ENCODE data around the gene LITAF. TPM values are rescaled to one million over a fixed set of nuclear protein-coding genes. Genes with fewer than 3 reads are reported as not detected.

LITAF gene
- total RNA-seq, 6 donors from 2014 or later = 65.8 to 281 (median 113) TPM

DNA sequence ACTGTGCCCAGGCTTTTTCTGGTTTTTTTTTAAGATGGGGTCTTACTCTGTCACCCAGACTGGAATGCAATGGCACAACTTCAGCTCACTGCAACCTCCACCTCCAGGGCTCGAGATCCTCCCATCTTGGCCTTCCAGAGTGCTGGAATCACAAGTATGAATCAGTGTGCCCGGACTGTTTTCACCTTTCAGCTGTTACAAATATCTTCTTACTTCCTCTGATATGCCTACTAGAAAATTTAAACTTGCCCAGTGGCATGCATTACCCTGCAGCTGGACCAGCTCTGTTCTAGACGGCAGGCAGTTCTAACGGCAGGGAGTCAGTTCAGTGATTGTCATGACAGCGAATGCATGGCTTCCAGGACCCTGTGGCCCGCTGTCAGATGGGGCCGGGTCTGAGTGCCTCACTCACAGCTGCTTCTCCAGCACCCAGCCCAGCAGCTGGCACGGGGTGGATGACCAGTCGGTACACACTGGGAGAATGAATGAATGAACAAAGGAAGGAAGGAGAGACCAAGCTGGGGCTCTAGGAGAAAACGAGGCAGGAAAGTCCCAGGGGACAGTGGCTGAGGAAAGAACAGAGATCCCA lies 28.0 kb upstream of the LITAF start:
- peaks cover 21 to 38% (median 29%) of the 10 kb centered on the region in 4 donors for H3K4me1 ChIP-seq
- DNase-seq = no peak
- TF ChIP-seq POLR2A (IDR thresholded peaks at IDR 0.05) (no peak), EP300 (IDR thresholded peaks at IDR 0.05) (no peak), POLR2AphosphoS5 (IDR thresholded peaks at IDR 0.05) (no peak)
- TF ChIP-seq, protein P1, sequence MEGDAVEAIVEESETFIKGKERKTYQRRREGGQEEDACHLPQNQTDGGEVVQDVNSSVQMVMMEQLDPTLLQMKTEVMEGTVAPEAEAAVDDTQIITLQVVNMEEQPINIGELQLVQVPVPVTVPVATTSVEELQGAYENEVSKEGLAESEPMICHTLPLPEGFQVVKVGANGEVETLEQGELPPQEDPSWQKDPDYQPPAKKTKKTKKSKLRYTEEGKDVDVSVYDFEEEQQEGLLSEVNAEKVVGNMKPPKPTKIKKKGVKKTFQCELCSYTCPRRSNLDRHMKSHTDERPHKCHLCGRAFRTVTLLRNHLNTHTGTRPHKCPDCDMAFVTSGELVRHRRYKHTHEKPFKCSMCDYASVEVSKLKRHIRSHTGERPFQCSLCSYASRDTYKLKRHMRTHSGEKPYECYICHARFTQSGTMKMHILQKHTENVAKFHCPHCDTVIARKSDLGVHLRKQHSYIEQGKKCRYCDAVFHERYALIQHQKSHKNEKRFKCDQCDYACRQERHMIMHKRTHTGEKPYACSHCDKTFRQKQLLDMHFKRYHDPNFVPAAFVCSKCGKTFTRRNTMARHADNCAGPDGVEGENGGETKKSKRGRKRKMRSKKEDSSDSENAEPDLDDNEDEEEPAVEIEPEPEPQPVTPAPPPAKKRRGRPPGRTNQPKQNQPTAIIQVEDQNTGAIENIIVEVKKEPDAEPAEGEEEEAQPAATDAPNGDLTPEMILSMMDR (IDR thresholded peaks at IDR 0.05) = no peak
- no peaks in the 10 kb centered on the region for H3K9me3 ChIP-seq
- no peaks in the 10 kb centered on the region for H3K27me3 ChIP-seq
- H3K36me3 ChIP-seq = no peaks in the 10 kb centered on the region
- H3K4me3 ChIP-seq = no peak overlapping the region
- H3K27ac ChIP-seq = peak overlapping the region; percentile 24 to 87 (median 84)
- WGBS, 2 donors = 65 to 70% methylated on average over 10 of the region's 10 CpGs
- ATAC-seq (ENCODE audit: low FRiP score in 2 of 2) = no peak

DNA sequence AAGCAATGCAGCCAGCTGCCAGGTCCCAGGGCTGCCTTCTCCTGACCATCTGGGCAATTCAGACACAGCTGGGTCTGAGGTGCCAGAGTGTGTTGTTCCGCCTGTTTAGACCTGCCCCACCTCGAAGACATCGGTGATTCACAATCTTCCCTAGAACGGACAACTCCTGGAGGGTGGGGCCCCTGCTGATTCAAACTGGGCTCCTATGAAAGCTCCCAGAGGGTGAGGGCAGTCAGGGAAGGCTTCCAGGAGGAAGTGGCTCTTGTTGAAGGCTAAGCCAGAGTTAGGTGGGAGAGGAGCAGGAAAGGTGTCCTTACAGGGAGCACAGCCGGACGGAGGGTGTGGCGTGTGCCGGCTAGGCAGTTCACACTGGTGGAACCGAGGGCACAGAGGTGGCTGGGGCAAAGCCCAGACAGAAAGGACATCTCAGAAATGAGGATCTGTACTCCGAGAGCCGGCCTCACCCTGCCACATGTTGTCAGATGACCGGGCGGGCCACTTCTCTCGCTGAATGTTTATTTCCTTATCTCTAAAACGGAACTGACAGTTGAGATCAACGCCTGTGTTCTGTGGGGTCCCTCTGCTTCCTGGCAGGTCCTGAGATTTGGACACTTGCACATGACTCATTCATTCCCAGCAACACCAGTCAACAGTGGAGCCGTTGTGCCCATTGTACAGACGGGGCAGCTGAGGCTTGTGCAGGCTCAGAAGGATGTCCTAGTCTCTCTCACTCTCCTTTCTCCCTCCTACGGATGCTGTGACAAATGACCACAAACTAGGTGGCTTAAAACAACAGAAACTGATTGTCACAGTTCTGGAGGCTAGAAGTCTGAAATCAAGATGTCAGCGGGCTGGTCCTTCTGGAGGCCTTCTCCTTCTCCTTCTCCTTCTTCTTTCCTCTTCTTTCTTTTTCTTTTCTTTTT lies 26.9 kb upstream of the LITAF start:
- ATAC-seq (ENCODE audit: low FRiP score in 2 of 2) = peak; percentile 78 to 81
- 29 to 39% methylated on average over 20 of the region's 20 CpGs for WGBS, 2 donors
- Histone ChIP-seq H3K9me3 (no peaks in the 10 kb centered on the region), H3K36me3 (no peaks in the 10 kb centered on the region), H3K27me3 (no peaks in the 10 kb centered on the region), H3K4me3 (no peak overlapping the region), H3K27ac (peak overlapping the region; percentile 80 to 87 (median 84)), H3K4me1 (peaks cover 25 to 35% (median 33%) of the 10 kb centered on the region in 4 donors)
- peak in 1 of 2 donors; percentile 89 for DNase-seq
- TF ChIP-seq POLR2AphosphoS5 (IDR thresholded peaks at IDR 0.05) (peak; percentile 78 to 89), POLR2A (IDR thresholded peaks at IDR 0.05) (peak in 1 of 4 donors; percentile 66), EP300 (IDR thresholded peaks at IDR 0.05) (peak in 3 of 4 donors; percentile 38 to 80 (median 57))
- TF ChIP-seq, protein P1 (IDR thresholded peaks at IDR 0.05) = no peak

DNA sequence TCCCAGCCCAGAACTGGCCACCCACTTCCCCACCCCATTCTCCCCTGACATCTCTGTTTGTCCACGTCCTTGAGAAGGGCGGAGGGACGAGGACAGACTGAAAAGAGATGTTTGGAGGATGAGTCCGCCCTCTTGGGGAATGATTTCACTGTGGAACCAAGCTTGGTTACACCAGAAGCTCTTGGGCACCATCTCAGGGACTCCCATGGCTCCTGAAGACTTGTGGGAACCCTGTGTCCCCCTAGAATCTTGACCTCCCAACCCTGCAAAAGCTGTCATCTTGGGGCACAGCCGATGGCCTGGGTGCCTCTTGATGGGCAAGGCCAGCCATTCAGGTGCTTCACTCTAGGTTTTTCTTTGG lies 25.9 kb upstream of the LITAF start:
- TF ChIP-seq, protein P1 (IDR thresholded peaks at IDR 0.05) = no peak
- TF ChIP-seq POLR2A (IDR thresholded peaks at IDR 0.05) = no peak
- TF ChIP-seq EP300 (IDR thresholded peaks at IDR 0.05) = no peak
- no peaks in the 10 kb centered on the region for H3K9me3 ChIP-seq
- peak overlapping the region; percentile 80 to 87 (median 84) for H3K27ac ChIP-seq
- peaks cover 25 to 38% (median 35%) of the 10 kb centered on the region in 4 donors for H3K4me1 ChIP-seq
- DNase-seq (no peak), ATAC-seq (ENCODE audit: low FRiP score in 2 of 2) (no peak)
- H3K27me3 ChIP-seq = no peaks in the 10 kb centered on the region
- WGBS, 2 donors = 79 to 86% methylated on average over 1 to 5 of the region's 5 CpGs
- no peaks in the 10 kb centered on the region for H3K36me3 ChIP-seq
- H3K4me3 ChIP-seq = no peak overlapping the region

DNA sequence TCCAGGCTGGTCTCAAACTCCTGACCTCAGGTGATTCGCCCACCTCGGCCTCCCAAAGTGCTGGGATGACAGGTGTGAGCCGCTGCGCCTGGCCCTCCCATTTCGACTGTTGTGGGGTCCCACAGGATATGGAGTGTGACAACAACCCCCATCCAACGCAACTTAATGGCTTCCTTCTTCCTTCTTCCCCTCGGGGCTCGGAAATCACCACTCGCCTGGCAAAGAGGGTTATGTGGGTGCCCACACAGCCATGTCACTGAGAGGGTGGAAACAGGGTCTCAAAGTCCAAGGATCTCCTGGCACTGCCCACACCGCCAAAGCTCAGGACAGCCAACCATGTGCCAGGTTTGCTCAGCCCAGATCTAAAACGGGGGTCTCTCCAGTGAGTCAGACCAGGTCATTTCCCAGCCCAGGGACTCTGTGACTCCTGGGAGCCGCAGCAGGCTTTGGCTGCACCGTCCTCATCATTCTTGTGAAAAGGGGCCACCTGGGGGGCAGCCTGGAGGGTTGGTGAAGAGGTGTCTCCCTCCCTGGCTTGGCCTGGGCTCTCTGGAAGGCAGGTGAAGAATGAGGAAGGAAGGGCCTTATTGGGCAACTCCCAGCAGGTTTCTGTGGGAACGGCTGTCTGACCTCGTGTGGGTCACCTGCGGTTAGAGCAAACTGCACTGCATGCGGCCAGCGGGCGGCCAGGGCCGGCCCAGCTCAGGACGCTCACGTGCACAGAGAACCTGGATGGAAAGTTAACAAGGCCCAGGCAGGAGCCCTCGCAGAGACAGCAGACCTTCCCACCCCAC lies 25.3 kb upstream of the LITAF start:
- Histone ChIP-seq H3K27me3 (no peaks in the 10 kb centered on the region), H3K4me3 (no peak overlapping the region), H3K9me3 (no peaks in the 10 kb centered on the region), H3K36me3 (no peaks in the 10 kb centered on the region), H3K27ac (peak overlapping the region; percentile 80 to 87 (median 84)), H3K4me1 (peaks cover 25 to 38% (median 35%) of the 10 kb centered on the region in 4 donors)
- TF ChIP-seq EP300 (IDR thresholded peaks at IDR 0.05) = peak in 2 of 4 donors; percentile 30 to 63
- TF ChIP-seq, protein P1 (IDR thresholded peaks at IDR 0.05) = no peak
- peak; percentile 61 to 71 for TF ChIP-seq POLR2AphosphoS5 (IDR thresholded peaks at IDR 0.05)
- peak in 1 of 4 donors; percentile 27 for TF ChIP-seq POLR2A (IDR thresholded peaks at IDR 0.05)
- DNase-seq (peak; percentile 91 to 95), ATAC-seq (ENCODE audit: low FRiP score in 2 of 2) (peak; percentile 67 to 90)
- 57 to 62% methylated on average over 9 to 18 of the region's 23 CpGs for WGBS, 2 donors
